HepG2 (cell line): Measurements from ENCODE around the gene SMIM20. TPM values are rescaled to one million over a fixed set of nuclear protein-coding genes. Genes with fewer than 3 reads are reported as not detected.

Experiments
- BRF2 ChIP-seq: sonication (generic); formaldehyde crosslinking; IDR thresholded peaks from 2 replicates; pipeline ENCODE4 v1.8.1; 2022; ENCODE audit warnings: mild to moderate bottlenecking, missing genetic modification reagents
- CSRNP2 ChIP-seq: sonication (generic); formaldehyde crosslinking; conservative IDR thresholded peaks from 2 replicates; pipeline ENCODE4 v1.8.0; 2022; ENCODE audit warnings: low read depth, missing genetic modification reagents
- HIVEP1 ChIP-seq: sonication (generic); formaldehyde crosslinking; IDR thresholded peaks from 2 replicates; pipeline ENCODE4 v1.4.0; 2020; ENCODE audit warnings: mild to moderate bottlenecking, missing genetic modification reagents
- MIXL1 ChIP-seq: IDR thresholded peaks from 2 replicates; pipeline ENCODE4 v1.6.1; 2016
- POGK ChIP-seq: sonication (generic); formaldehyde crosslinking; conservative IDR thresholded peaks from 2 replicates; pipeline ENCODE4 v1.8.0; 2022; ENCODE audit warnings: mild to moderate bottlenecking, moderate library complexity, missing genetic modification reagents
- SNAI1 ChIP-seq: sonication (generic); formaldehyde crosslinking; IDR thresholded peaks from 2 replicates; pipeline ENCODE4 v1.5.0; 2020; ENCODE audit warnings: mild to moderate bottlenecking, missing genetic modification reagents, borderline replicate concordance
- ZBTB37 ChIP-seq: sonication (generic); formaldehyde crosslinking; IDR thresholded peaks from 2 replicates; pipeline ENCODE4 v1.4.0; 2020; ENCODE audit warnings: mild to moderate bottlenecking, missing genetic modification reagents
- ZBTB4 ChIP-seq: sonication (generic); formaldehyde crosslinking; IDR thresholded peaks from 2 replicates; pipeline ENCODE4 v1.4.0; 2020; ENCODE audit warnings: missing genetic modification reagents, mild to moderate bottlenecking, borderline replicate concordance
- ZBTB46 ChIP-seq: sonication (generic); formaldehyde crosslinking; IDR thresholded peaks from 2 replicates; pipeline ENCODE4 v1.4.0; 2020; ENCODE audit warnings: mild to moderate bottlenecking, missing genetic modification reagents, borderline replicate concordance
- ZNF12 ChIP-seq: sonication (generic); formaldehyde crosslinking; IDR thresholded peaks from 2 replicates; pipeline ENCODE4 v1.5.0; 2020; ENCODE audit warnings: missing genetic modification reagents
- ZNF263 ChIP-seq: sonication (generic); formaldehyde crosslinking; IDR thresholded peaks from 2 replicates; pipeline ENCODE4 v1.4.0; 2020; ENCODE audit warnings: missing genetic modification reagents
- ZNF280D ChIP-seq: sonication (generic); formaldehyde crosslinking; IDR thresholded peaks from 2 replicates; pipeline ENCODE4 v1.5.1; 2020; ENCODE audit warnings: mild to moderate bottlenecking, missing genetic modification reagents
- ZNF546 ChIP-seq: sonication (generic); formaldehyde crosslinking; conservative IDR thresholded peaks from 2 replicates; pipeline ENCODE4 v1.8.1; 2023; ENCODE audit warnings: mild to moderate bottlenecking, missing genetic modification reagents
- ZNF616 ChIP-seq: sonication (generic); formaldehyde crosslinking; IDR thresholded peaks from 2 replicates; pipeline ENCODE4 v1.5.0; 2020; ENCODE audit warnings: low read depth, mild to moderate bottlenecking, missing genetic modification reagents
- polyA plus RNA-seq, 8 experiments: library from polyadenylated mRNA; depleted of rRNA in 3 of 8; stranded (reverse) in 7 of 8; unstranded in 1 of 8; fragments of >200 nt; fragmentation: Illumina TruSeq in 4 of 8; extraction: Trizol in 4 of 8; gene quantifications; 2 replicates each; pipeline versions ENCODE4 v1.2.1 to v1.2.3, GENCODE V29; 2011 to 2016; ENCODE audit warnings: low read depth in 4 of 8, missing spikeins in 1 of 8, mixed read lengths in 1 of 8; ENCODE audit not compliant: insufficient read depth in 1 of 8
- total RNA-seq, 5 experiments: library from RNA; depleted of rRNA; stranded (reverse); fragments of >200 nt; fragmentation: Illumina TruSeq; extraction: Trizol; gene quantifications; 2 replicates each; pipeline ENCODE4 v1.2.3, GENCODE V29; 2016; ENCODE audit warnings: low read depth in 1 of 5

The SMIM20 gene
- total and polyA plus RNA-seq, 2 of the 13 experiments (the other 11 are each of a cell fraction or from before 2014, with no cell fraction given): 26.3 to 30.2 TPM

GRCh38 chr4:25919676-25920075 is 5.7 kb downstream of the SMIM20 start (continued):
- TF ChIP-seq CSRNP2 (CRISPR knock-in tag) (no peak), BRF2 (no peak), POGK (CRISPR knock-in tag) (no peak), ZNF616 (CRISPR knock-in tag) (no peak), ZNF12 (no peak; the same call in 1 of the 2 replicates), ZBTB46 (no peak), MIXL1 (CRISPR knock-in tag) (no peak), ZNF280D (CRISPR knock-in tag) (no peak), ZBTB4 (no peak), ZBTB37 (CRISPR knock-in tag) (no peak), HIVEP1 (CRISPR knock-in tag) (no peak), ZNF546 (CRISPR knock-in tag) (no peak), SNAI1 (CRISPR knock-in tag) (no peak), ZNF263 (no peak)
